Panc1 (cell line): Measurements from ENCODE around the gene MTMR4. TPM values are rescaled to one million over a fixed set of nuclear protein-coding genes. Genes with fewer than 3 reads are reported as not detected.

ENCODE experiments used
- ATAC-seq: fragments of 200-7000 bp; cut with Tn5 transposase; 2 replicates; pipeline ENCODE4 v1.9.1; 2020; ENCODE audit warnings: mild to moderate bottlenecking, moderate library complexity
- BruUV-seq: library from RNA; stranded (reverse); fragments of 400-500 nt; replicated peaks from 2 replicates; lab custom pipeline; 2021; lab: Mats Ljungman, UMichigan
- CTCF ChIA-PET: fragments of 300-600 bp; sonication (Branson Sonifier 250); formaldehyde crosslinking; loops from one replicate; lab custom pipeline; 2022; ENCODE audit warnings: antibody characterized with exemption; lab: Charles Lee
- POLR2A ChIA-PET: fragments of 300-600 bp; sonication (Branson Sonifier 250); formaldehyde crosslinking; loops from one replicate; lab custom pipeline; 2022; ENCODE audit warnings: antibody characterized with exemption; lab: Charles Lee
- DNase-seq: peaks from one replicate; pipeline ENCODE4 v3.0.0-alpha.2; 2010; ENCODE audit warnings: low read depth, low spot score
- H3K27ac ChIP-seq: 2 replicates; pipeline ENCODE4 v1.5.1; 2011; ENCODE audit warnings: mild to moderate bottlenecking, low read length, inconsistent platforms
- H3K27me3 ChIP-seq: fragments of 200-500 bp; sonication (Bioruptor generic); 2 replicates; pipeline ENCODE4 v1.6.0; 2014; ENCODE audit warnings: low read length, inconsistent platforms; ENCODE audit not compliant: control insufficient read depth, insufficient read depth
- H3K36me3 ChIP-seq: fragments of 200-500 bp; sonication (Bioruptor generic); 2 replicates; pipeline ENCODE4 v1.5.1; 2014; ENCODE audit warnings: inconsistent platforms, mild to moderate bottlenecking, low read length, moderate library complexity; ENCODE audit not compliant: control insufficient read depth, insufficient read depth
- H3K4me1 ChIP-seq: 2 replicates; pipeline ENCODE4 v1.5.1; 2011; ENCODE audit warnings: inconsistent platforms, mild to moderate bottlenecking, low read length, moderate library complexity; ENCODE audit not compliant: control insufficient read depth, insufficient read depth
- H3K4me3 ChIP-seq, 2 experiments: 2 replicates each; pipeline ENCODE4 v1.5.1; 2011 to 2012; ENCODE audit warnings: low read depth in 2 of 2, low read length in 2 of 2, mild to moderate bottlenecking in 2 of 2, inconsistent platforms in 1 of 2, moderate library complexity in 1 of 2
- H3K9me3 ChIP-seq: fragments of 200-500 bp; sonication (Bioruptor generic); 2 replicates; pipeline ENCODE4 v1.5.1; 2014; ENCODE audit warnings: low read depth, mild to moderate bottlenecking, inconsistent platforms, low read length, moderate library complexity; ENCODE audit not compliant: control insufficient read depth, insufficient read depth
- POLR2AphosphoS5 ChIP-seq: IDR thresholded peaks from 2 replicates; pipeline ENCODE4 v1.6.1; 2012; ENCODE audit warnings: mild to moderate bottlenecking, low read depth, low read length, moderate library complexity
- REST ChIP-seq, 2 experiments: IDR thresholded peaks; 2 replicates each; pipeline ENCODE4 v1.6.1; 2011 to 2012; ENCODE audit warnings: low read depth in 2 of 2, control low read depth in 1 of 2, low read length in 1 of 2, mild to moderate bottlenecking in 1 of 2, moderate library complexity in 1 of 2; ENCODE audit not compliant: insufficient read depth in 1 of 2
- SIN3A ChIP-seq: IDR thresholded peaks from 2 replicates; pipeline ENCODE4 v1.6.1; 2012; ENCODE audit warnings: low read depth, mild to moderate bottlenecking, low read length, moderate library complexity, borderline replicate concordance; ENCODE audit not compliant: insufficient read depth
- TCF7L2 ChIP-seq: IDR thresholded peaks from 2 replicates; pipeline ENCODE4 v1.6.1; 2011; ENCODE audit warnings: mild to moderate bottlenecking, low read depth, low read length, inconsistent platforms
- in situ Hi-C: cut with HindIII; loops from 2 replicates; pipeline ENCODE4 v1.10.0; 2016; ENCODE audit warnings: low sequenced_read_pairs, low pct_unique_long_range_greater_than_20kb
- intact Hi-C: fragments of 100-400 bp; cut with micrococcal nuclease; formaldehyde crosslinking; loops from one replicate; pipeline ENCODE4 v1.10.0; 2022; ENCODE audit not compliant: unreplicated experiment
- total RNA-seq: library from RNA; stranded (reverse); gene quantifications from one replicate; pipeline ENCODE4 v1.2.1, GENCODE V29; 2021; ENCODE audit not compliant: unreplicated experiment
- TF ChIP-seq, protein P1 (sequence below): fragments of 450-650 bp; IDR thresholded peaks from 2 replicates; pipeline ENCODE4 v1.5.1; 2017; ENCODE audit warnings: mild to moderate bottlenecking

The MTMR4 gene
- total RNA-seq, 1 experiment from 2014 or later, result 20.8 TPM

DNA sequence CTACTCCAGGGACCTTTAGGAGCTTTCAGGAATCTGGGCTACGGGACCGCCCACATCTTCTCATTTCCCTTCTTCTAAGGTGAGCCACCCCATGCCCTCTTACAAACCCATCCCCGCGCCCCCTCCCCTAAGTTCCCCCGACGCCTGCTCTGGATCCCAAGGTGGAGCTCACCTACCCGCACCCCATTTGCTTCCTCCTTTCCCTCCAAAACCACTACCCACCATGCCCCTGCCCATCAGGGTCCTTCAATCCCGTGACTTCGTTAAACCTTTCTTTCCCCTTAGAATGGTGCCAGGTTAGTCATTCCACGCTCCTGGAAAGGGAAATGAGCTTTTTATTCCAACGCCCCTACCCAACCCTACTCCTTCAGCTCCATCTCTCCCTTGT is 326 bp upstream of the MTMR4 start:
- Histone ChIP-seq H3K9me3 (no peaks in the 10 kb centered on the region), H3K36me3 (no peaks in the 10 kb centered on the region; the same call in 1 of the 2 replicates), H3K4me3 (peak overlapping the region; percentile 64 to 65), H3K27ac (peak overlapping the region; percentile 21; the same call in 1 of the 2 replicates), H3K27me3 (no peaks in the 10 kb centered on the region), H3K4me1 (peaks cover 9% of the 10 kb centered on the region; the same call in 1 of the 2 replicates)
- in situ Hi-C loops (no loop called here), intact Hi-C loops (loop anchor here (10.0 kb wide), 1 partner anchor 120 kb away; no protein-coding TSS in a partner anchor)
- BruUV-seq, result no TSS peak
- CTCF ChIA-PET, result interaction anchor here (0.7 kb wide), 2 partner anchors 44 to 198 kb away, joined by 3 read pairs; no protein-coding TSS in a partner anchor
- no peak for ATAC-seq
- POLR2A ChIA-PET, result interaction anchor here (0.7 kb wide), 1 partner anchor 296 kb away, joined by 7 read pairs; the partner anchor contains the start of gene MKS1
- DNase-seq, result no peak
- TF ChIP-seq, protein P1, sequence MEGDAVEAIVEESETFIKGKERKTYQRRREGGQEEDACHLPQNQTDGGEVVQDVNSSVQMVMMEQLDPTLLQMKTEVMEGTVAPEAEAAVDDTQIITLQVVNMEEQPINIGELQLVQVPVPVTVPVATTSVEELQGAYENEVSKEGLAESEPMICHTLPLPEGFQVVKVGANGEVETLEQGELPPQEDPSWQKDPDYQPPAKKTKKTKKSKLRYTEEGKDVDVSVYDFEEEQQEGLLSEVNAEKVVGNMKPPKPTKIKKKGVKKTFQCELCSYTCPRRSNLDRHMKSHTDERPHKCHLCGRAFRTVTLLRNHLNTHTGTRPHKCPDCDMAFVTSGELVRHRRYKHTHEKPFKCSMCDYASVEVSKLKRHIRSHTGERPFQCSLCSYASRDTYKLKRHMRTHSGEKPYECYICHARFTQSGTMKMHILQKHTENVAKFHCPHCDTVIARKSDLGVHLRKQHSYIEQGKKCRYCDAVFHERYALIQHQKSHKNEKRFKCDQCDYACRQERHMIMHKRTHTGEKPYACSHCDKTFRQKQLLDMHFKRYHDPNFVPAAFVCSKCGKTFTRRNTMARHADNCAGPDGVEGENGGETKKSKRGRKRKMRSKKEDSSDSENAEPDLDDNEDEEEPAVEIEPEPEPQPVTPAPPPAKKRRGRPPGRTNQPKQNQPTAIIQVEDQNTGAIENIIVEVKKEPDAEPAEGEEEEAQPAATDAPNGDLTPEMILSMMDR, result no peak
- TF ChIP-seq SIN3A, result no peak
- no peak for TF ChIP-seq REST (IDR thresholded peaks at IDR 0.05; ENCODE audit: insufficient read depth in 1 of 2, low read depth in 2 of 2, low read length in 1 of 2)
- TF ChIP-seq TCF7L2, result no peak
- no peak for TF ChIP-seq POLR2AphosphoS5

GRCh38 chr17:58513267-58513964 is 1.0 kb downstream of the MTMR4 start:
- TF ChIP-seq SIN3A (no peak), TCF7L2 (no peak), POLR2AphosphoS5 (no peak), REST (IDR thresholded peaks at IDR 0.05; ENCODE audit: insufficient read depth in 1 of 2, low read depth in 2 of 2, low read length in 1 of 2) (no peak)
- TF ChIP-seq, protein P1, result no peak
- ChIA-PET POLR2A (no interaction called here), CTCF (no interaction called here)
- Histone ChIP-seq H3K36me3 (no peaks in the 10 kb centered on the region; the same call in 1 of the 2 replicates), H3K4me1 (peaks cover 9% of the 10 kb centered on the region; the same call in 1 of the 2 replicates), H3K27ac (no peak overlapping the region), H3K27me3 (no peaks in the 10 kb centered on the region), H3K9me3 (no peaks in the 10 kb centered on the region), H3K4me3 (peak overlapping the region; percentile 64 to 65)
- in situ Hi-C loops, result no loop called here
- intact Hi-C loops, result loop anchor here (10.0 kb wide), 1 partner anchor 121 kb away; no protein-coding TSS in a partner anchor
- DNase-seq (no peak), ATAC-seq (no peak)
- no TSS peak for BruUV-seq
